SHP77 treated with DMSO at 0.1 percent for 48 hours (cell line): ENCODE measurements around the gene PAX7.
"Not testable (repeated sequence)": the region's sequence is repeated elsewhere in the genome, so short reads cannot be mapped to it uniquely, and the experiment has no call there.

Experiments
- DNase-seq: peaks from one replicate; lab custom pipeline; 2025; lab: John Stamatoyannopoulos, UW

The PAX7 gene

DNA sequence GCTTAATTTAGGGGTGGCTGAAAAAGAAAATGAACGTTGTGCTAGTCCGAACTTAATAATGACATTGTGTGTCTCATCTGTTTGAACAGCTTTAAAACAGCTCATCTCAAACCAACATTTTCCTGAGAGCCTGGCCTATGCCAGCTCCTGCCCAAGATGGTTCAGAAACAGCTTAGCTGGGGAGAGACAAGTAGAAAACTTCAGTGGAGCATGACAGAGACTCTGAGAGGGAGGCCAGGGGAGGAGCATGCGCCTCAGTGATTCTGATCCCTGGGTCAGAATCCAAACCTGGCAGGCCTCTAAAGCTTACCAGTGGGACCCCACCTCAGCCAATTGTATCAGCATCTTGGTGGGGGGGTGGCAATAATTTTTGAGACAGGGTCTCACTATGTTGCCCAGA lies 129.5 kb downstream of the PAX7 start:
- DNase-seq, result no peak

DNA sequence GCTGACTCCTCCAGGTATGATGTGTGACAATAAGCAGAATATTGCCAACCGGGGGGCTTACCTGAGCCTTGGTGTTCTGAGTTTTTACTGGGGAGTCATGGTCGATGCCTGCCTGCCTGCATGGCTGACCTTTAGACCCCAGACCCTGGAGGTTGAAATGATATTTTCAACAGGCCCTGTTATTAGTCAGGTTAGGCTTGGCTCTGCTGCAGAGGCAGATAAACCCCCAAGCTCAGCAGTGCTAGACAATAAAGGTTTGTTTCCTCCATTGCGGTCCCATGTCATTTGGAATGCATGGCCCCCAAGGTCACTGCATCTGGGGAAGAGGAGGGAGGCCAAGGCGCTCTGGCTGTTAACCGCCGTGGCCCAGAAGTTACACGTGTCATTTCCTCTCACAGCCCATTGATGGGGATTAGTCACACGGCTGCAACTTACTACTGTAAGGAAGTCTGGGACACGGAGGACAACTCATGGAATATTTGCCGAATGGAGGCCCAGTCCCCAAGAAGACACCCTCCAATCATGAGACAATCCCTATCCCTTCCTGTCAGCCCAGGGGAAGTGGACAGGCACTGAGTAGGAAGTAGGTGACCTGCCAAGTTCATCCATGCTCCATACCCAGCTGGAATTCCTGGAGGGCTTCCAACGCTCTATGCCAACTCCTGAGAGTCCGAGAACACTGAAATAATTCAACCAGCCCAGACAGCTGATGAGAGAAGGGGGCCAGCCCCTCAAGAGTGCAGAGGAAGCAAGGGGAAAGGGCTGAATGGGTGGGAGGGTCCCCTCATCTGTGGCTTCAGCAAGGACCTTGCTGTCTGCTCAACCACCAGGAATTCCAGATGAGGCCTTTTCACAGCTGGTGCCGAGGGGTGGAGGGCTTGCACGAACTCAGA lies 131.5 kb downstream of the PAX7 start:
- DNase-seq, result no peak

DNA sequence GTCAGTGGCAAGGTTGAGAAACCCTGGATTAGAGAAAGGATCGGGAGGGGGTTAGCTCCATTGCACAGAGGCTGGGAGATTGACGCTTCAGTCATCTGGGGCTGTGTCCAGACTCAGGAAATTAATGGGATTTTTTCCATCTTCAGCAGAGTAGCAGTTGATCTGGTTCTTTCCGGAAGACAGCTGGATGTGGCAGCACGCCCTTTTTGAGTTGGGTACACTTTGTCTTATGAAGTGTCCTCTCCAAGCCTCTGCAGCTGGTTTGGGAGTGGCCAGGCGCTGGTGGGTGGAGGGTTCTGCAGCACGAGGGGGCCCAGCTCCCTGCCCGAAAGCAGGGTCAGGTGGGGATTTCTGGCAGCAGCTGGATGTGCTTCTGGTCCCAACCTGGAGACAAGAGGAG lies 133.7 kb downstream of the PAX7 start:
- DNase-seq, result no peak

GRCh38 chr1:18765725-18766124 lies 135.1 kb downstream of the PAX7 start:
- no peak for DNase-seq

DNA sequence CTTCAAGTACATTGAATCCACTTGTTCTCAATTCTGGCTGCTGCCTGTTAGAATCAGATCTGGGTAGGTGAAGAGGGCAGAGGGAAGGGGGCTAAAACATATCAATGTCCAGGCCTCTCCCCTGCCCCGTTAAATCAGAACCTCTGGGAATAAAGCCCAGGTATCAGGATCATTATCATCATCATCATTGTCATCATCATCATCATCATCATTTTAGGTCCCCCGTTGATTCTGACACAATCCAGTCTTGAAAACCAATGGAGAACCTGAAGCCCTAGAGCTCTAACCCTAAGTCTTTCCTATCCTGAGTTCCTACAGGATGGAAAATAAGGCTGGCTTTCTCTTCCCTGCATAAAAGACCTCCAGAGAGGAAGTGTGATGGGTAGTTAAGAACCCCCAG lies 135.7 kb downstream of the PAX7 start:
- DNase-seq, result no peak

DNA sequence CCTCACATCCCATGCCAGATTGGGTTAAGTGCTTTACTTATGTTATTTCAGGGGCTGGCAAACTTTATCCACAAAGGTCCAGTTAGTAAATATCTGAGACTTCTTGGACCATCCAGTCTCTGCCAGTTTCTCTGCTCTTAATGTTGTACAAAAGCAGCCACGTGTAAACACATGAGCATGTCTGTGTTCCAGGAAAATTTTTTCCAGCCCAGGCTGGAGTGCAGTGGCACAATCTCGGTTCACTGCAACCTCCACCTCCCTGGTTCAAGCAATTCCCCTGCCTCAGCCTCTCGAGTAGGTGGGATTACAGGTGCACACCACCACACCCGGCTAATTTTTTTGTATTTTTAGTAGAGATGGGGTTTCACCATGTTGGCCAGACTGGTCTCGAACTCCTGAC lies 136.9 kb downstream of the PAX7 start:
- not testable (repeated sequence) for DNase-seq

DNA sequence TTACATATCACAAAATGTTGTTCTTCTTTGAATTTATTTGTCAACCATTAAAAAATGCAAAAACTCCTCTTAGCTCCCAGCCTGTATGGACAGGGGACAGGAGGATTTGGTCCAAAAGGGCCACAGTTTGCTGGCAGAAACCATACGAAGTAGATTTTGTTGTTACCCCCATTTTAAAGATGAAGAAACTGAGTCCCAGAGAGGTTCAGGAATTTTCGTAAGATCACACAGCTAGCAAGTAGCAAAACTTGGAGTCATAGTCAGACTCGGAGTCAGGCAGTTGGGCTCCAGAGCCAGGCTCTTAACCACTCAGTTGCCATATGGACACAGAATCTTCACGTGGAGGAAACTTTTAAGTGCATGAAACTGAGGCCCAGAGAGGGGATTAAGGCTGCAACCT lies 137.4 kb downstream of the PAX7 start:
- DNase-seq, result no peak

- no peak for DNase-seq
These were observed 138.5 kb downstream of the PAX7 start for GRCh38 chr1:18769140-18769539.

- no peak for DNase-seq
These were observed 140.2 kb downstream of the PAX7 start for GRCh38 chr1:18770799-18771198.

- DNase-seq, result no peak
These were observed 143.1 kb downstream of the PAX7 start for GRCh38 chr1:18773753-18774152.

DNA sequence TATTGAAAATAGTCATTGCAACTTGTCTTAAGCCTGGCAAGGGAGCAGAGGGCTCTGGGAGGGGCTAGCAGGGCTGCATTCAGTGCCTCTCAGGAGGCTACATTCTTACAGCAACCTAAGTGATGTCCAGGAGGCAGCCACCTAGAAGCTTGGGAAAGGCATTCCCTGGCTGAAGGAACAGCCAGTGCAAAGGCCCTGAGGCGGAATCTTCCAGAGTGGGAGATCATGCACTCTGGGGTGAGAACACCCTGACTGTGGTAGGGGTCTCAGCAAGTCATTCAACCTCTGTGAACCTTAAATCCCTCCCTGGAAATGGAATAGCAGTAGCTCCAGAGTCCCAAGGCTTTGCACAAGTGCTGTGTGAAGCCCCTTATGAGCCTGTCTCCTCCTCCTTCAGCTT lies 144.7 kb downstream of the PAX7 start:
- no peak for DNase-seq

- no peak for DNase-seq
These were observed 146.1 kb downstream of the PAX7 start for GRCh38 chr1:18776777-18777176.

DNA sequence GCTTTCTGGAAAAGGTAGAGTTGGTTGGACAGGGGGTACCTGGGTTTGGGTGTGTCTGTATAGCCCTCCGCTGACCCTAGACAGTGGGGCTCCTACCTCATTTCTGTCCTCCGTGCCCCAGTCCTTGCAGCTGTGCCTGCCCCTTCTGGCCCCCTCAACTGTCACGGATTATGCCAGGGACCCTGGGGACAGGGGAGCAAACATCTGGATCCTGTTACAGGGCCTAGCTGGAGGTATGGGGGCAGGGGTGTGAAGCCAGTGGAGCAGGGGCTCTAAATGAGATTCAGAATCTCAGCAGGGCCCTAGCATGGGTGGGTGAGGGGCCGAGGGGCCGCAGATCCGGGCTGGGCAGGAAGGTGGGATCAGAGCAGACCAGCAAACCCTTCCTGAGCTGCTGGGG lies 147.8 kb downstream of the PAX7 start:
- no peak for DNase-seq

DNA sequence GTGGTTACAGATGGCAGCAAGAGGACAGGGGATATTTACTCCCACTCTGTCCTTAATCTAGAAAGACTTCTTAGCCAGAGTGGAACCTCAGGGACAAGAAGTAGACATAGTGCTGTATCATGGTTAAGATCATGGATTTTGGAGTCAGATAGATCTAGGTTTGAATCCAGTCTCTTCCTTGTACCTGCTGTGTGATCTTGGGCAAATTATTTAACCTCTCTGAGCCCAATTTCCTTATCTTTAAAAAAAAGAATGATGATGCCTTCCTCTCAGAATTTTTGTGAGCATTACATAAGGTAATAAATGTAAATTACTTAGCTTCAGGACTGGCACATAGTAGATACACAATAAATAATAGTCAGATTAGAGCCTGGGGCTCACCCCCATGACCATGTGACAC lies 150.4 kb downstream of the PAX7 start:
- DNase-seq, result no peak

GRCh38 chr1:18783705-18784481 lies 153.2 kb downstream of the PAX7 start:
- no peak for DNase-seq

DNA sequence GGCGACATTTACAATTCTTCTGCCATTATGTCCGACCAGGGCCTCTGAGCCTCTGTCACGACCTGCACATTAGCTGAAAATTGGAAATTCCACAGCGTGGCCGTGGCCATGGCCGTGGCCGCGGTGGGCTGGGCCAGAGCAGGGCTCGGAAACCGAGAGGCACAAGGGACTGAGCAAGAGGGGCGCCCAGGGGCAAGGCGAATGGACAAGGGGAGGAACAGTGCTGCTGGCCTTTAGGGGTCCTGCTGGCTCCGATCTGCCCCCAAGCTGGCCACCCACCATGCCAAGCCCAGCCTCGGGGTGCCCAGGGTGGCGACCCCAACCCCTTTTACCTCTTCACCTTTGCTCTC lies 153.8 kb downstream of the PAX7 start:
- no peak for DNase-seq

GRCh38 chr1:18786149-18786548 lies 155.5 kb downstream of the PAX7 start:
- DNase-seq, result no peak

GRCh38 chr1:18787825-18788385 lies 157.3 kb downstream of the PAX7 start:
- no peak for DNase-seq

DNA sequence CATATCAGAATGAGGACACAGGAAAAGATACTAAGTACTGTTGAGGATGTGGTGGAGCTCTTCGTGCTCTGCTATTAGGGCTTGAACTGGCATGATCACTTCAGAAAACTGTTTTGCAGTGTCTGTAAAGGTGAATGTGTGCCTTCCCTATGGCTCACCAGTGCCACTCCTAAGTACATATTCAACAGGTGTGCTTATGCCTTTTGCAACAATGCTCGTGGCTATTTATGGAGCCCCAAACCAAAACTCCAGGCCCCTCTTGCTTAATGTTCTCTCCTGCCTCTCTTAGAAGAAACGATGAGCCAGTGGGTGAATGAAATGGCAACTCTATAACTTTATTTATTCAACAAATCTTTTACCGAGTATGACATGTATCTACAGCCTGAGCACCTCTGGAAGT lies 158.6 kb downstream of the PAX7 start:
- DNase-seq, result no peak

DNA sequence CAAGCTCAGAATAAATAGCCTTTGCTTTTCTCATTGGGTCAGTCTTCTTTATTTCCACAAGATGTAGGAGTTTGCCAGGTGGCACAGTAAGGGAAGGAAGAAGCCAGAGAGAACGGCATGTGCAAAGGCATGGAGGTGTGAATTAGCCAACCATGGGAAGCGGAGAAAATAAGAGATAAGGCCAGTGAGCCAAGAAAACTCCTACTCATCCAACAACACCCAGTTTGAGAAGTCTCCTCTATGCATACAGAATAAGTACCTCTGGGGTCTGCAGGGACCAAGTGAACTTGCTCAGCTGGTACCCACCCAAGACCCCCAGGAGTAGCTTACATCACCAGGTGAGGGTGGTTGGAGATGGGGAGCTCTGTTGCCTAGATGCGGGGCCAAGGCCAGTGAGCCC lies 162.1 kb downstream of the PAX7 start:
- DNase-seq, result no peak

- no peak for DNase-seq
These were observed 162.5 kb downstream of the PAX7 start for GRCh38 chr1:18793164-18793563.

DNA sequence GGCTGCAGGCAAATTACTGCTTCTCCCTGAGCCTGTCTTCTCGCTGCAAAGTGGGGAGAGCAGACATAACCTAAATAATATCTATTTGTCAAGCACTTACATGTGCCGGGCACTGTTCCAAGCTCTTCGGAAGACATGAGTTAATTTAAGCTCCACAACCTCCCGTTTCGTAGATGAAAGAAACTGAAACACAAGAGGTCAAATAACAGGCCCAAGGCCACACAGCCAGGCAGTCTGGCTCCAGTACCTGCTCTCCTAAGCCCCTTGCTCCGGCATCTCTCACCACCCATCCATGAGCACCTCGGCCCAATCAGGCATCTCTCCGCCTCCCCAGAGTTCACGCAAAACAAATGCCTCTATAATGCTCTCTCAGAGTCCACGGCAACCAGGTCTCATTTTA lies 163.4 kb downstream of the PAX7 start:
- no peak for DNase-seq

- DNase-seq, result peak; percentile 13
These were observed 163.9 kb downstream of the PAX7 start for GRCh38 chr1:18794561-18794960.
